ENCODE results near the gene SLC35B4.

The SLC35B4 gene, protein sequence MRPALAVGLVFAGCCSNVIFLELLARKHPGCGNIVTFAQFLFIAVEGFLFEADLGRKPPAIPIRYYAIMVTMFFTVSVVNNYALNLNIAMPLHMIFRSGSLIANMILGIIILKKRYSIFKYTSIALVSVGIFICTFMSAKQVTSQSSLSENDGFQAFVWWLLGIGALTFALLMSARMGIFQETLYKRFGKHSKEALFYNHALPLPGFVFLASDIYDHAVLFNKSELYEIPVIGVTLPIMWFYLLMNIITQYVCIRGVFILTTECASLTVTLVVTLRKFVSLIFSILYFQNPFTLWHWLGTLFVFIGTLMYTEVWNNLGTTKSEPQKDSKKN

DNA sequence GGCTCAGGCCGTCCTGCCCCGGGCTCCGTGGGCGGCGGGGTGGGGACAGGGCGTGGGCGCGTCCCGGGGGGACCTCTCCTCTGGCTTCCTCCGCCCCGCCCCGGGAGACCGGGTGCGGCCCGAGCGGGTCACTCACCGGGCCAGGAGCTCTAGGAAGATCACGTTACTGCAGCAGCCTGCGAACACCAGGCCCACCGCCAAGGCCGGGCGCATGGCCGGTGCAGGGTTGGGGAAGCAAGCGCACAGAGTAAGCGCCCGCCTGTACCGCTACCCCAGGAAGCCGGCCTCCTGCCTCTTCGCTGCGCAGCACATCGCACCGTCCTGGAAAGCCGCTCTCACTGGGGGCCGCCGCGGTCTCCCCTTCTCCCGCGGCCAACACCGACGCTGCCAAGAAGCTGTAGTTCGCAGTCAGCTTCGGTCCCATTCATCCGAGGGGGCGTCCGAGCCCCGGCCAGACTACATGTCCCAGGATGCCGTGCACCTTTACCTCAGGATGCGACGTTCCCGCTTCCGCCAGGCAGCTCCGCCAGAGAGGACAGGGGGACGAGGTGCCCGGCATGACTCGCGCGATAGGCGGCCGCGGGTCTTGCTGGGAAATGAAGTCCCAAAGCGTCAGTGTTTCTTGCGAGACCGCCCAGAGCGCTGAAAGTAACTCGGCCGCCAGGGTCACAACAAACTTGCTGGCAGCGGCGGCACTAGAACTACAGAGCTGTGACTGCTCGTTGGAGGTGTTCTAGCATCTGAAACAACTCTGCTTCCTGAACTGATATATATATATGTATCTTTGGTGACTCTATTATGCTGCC, at the start of gene SLC35B4:
Gene SLC35B4 (minus strand): TSS at position 392 of the 806 bp plus-strand sequence. CDS start 179 bp downstream, at position 213.
- peak; percentile 79 for FAIRE-seq

GRCh38 chr7:134366481-134366880, 49.8 kb upstream of the SLC35B4 start:
- FAIRE-seq: no peak

DNA sequence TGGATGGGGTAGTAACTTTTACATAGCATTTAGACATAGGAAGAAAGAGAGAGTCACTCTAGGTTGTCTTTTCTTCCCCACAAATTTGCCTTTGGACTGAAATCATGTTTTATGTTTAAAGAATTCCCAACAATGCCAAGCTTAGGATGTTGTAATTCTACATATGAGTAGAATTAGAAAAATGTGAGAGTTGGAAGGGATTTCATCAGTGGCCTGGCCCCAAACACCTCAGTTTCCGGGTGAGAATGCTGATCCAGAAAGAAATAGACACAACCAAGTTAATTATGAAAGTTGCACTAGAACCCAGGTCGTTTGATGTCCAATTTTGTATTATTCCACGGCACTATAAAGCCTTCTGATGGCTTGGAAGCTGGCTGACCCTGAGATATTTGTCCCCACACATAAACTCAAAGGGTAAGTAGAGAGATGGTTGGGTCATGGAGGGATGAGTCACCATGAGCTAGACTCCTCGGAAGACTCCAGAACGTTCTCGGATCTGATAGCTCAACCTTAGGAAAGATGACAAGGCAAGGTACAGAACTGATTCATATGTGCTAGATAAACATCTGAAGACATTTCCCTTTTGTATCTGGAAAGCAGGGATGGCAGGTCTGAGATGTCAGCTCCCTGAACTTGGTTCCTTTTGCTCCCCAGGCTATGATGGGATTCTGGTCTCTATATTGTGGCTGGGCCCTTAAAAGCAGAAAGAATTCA, 48.8 kb upstream of the SLC35B4 start:
- no peak for FAIRE-seq

DNA sequence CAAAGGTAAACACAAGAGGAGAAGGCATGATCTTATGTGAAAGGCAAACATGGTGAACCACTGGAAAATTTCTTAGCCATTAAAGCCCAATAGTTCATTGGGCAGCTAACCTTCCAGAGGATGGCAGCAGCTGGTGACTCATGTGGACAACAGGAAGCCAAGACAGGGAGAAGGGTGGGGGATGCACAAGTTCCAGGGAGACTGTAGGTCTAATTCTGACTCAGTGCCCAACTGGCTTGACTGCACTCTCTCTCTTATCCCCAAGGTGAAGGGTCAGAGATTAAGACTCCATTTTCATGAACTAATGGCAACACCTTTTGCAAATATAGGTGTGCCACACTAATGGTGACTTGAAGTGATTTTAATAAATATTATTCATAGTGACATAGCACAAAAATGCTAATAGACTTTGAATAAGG, 47.9 kb upstream of the SLC35B4 start:
- no peak for FAIRE-seq

DNA sequence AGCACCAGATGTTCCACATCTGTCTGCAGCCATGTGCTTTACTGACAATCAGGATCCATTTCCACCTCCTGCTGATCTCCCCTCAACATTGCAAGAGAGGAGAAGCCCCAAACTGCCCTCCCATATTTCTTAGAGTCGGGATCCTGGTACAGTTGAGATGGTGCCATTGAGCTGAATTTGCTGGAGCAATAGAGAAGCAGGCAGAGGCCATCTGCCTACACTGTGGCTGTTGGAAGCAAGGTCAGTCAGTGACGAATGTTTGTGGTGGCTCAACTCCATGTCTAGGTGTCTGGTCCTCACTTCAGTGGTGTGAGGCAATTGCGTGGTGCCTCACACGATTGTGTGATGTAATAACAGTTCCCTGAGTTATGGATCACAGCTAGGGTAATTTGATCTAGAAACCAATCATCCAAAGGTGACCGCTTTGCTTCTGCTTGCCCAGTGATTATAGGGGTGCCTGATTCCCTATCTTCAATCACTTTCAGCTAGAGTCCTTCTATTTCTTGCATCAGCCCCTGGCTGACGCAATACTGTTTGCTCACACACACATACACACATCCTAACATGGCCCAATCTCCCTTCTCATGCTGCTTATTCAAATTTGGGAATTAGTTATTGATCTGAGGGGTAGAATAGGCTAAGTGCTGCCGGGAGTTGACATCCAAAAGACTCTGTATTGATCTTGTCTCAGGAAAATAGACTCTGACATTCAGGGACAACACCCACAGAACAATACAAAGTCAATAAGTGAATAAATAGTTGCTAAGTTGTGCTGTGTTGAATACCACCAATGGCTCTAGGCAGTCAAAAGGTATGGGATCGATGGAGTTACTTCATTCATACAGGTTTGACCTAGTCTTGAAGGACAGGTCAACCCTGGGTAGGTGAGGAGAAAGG, 46.1 kb upstream of the SLC35B4 start:
- no peak for FAIRE-seq

DNA sequence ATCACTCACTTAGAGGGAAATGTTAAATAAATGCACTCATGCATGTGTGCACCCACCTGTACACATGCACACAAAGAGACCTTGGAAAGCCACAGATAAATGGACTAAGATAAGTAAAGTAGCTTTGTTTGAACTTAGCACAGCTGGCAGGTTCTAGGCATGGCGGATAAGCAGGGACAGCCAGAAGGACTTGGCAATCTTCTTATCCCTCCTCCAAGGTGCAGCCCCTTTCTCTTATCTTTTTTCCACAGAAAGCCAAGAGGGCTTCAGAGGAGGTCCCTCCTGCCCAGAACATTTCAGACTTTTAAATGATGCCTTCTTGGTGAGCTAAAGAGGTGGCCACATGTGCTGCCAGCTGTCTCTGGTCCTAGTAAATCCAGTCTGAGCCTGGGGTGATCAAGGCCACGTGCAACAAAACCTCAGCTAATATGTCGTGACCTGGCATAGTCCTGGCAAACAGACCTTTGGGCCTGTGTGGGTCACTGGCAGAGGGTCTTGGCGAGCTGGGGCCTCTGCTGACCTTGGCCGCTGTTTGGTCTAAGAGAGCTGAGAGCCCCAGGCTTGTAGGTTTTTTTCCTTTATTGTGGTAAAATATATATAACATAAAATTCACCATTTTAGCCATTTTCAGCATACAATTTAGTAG, 43.2 kb upstream of the SLC35B4 start:
- FAIRE-seq: no peak

DNA sequence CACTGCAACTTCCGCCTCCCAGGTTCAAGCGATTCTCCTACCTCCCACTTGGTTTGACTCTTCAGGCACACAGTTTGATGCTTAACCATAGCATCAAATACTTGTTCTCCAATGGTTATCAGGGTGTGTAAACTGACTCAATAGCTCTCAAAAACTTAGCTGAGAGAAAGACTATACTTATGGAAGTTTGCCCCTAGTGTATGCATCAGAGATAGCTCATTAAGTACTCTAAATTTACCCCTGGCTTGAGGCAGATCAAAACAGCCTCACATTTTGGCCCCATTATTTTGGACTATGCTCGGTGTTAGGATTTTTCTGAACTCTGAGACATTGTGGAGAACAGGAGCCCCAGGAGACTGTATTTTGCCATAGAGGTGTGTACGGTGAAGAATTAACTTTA, 40.8 kb upstream of the SLC35B4 start:
- FAIRE-seq: no peak

DNA sequence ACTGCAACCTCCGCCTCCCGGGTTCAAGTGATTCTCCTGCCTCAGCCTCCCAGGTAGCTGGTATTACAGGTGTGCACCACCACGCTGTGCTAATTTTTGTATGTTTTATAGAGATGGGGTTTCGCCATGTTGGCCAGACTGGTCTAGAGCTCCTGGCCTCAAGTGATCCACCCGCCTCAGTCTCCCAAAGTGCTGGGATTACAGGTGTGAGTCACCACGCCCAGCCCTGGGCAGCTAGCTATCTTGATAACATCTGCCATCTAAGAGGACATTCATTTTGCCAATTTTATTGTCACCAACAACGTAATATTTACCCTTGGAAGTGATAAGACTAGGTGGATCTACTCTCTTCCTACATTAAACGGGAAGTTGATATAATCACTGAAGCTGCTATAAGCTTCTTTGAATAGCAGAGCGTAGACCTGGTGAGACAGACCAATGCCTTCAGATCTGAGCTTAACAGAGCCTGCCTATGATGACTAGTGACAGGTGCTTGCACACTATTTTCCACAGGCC, 39.7 kb upstream of the SLC35B4 start:
- FAIRE-seq: no peak

DNA sequence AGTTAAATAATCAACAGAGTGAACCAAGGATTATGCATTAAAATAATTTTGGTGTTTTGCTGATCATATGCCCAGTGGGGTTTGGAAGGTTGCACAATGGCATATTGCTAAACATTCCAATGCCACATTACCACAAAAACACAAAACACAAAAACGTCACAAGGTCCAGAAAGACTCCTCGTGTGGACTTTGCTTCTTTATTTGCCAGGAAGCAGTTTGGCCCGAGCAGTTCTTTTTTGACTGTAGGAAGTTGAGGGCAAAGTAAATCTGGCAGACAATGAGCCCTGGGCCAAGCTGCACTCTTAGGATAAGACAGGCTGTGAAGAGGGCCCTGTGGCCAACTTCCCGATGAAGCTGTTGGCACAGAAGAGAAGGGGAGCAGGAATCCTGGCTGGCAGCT, 39.2 kb upstream of the SLC35B4 start:
- no peak for FAIRE-seq

DNA sequence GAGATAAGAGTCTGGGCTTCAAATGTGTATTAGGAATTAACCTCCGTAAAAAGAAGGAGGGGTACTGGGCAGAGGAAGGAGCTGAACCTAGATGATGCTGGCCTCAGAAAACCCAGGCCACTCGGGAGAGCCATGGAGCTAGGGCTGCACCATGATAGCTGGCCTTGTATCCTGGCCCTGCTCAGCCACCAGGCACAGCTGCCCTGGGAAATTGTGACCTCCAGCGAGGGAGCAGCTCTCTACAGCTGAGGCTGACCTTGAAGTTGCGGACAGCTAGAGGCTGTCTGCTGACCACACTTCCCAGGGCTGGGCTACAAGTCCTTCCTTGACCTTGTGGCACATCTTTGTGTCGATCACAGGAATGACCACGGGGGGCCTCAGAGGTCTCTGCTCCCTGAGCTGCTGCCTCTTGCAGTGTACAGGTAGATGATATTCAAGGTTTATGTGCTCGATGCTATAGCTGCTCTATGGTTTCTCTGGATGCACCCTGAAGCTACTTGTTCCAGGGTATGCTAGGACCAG, 38.3 kb upstream of the SLC35B4 start:
- FAIRE-seq: no peak

DNA sequence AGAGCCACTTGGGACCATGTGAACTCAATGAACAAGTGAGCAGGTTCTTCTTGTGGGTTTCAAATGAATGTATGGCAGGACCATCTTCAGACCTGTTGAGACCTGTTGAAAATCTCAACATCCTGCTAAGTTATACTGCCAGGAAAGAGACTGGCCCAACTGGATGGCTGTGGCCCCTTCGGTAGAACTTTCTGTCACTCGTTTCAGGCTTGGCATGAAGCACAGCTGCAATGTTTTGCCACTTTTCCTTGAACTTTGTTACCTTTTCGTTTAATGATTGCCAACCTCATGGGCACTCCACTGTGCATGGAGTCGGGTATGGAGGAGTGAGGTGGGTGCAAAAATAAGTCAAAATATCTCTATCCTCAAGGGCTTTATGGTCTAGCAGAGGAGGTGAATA, 36.7 kb upstream of the SLC35B4 start:
- no peak for FAIRE-seq

- FAIRE-seq: no peak
These were observed 34.7 kb upstream of the SLC35B4 start for GRCh38 chr7:134351424-134351823.

DNA sequence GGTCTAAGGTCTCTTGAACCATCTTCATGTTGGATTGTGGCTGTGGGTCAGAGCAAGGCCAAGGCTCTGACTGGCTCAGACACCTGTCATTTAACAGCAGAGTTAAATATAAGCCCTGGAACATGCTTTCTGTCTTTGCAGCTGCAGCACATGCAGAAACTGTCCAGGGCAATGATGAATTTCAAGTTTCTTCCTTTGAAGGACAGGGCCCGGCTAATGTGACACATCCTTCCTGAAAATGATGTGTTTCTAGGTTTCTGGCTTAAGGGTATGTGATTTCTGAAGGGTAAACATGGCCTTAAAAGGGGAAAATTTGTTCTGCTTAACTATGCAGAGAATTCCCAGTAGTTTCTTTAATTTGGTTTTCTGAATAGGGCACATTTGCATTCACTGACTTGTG, 34.0 kb upstream of the SLC35B4 start:
- no peak for FAIRE-seq

GRCh38 chr7:134347567-134347966, 30.8 kb upstream of the SLC35B4 start:
- no peak for FAIRE-seq

DNA sequence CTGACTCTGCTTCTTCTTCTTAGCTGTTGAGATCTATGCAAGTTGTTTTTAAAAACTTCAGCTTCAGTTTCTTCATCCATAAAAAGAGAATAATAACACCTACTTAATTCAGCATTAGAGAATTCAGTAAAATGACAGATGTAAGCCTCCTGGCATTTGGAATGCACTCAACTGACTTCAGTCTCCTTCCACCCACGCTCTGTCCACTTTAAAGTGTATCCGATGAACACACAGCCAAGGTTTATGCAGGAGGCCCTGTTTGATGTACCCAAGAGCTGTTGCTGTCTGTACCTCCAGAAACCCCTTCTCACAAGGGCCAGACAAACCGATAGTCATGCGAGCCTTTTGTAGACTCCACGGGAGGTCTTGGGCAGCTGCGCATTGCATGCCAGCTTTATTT, 27.1 kb upstream of the SLC35B4 start:
- FAIRE-seq: no peak

DNA sequence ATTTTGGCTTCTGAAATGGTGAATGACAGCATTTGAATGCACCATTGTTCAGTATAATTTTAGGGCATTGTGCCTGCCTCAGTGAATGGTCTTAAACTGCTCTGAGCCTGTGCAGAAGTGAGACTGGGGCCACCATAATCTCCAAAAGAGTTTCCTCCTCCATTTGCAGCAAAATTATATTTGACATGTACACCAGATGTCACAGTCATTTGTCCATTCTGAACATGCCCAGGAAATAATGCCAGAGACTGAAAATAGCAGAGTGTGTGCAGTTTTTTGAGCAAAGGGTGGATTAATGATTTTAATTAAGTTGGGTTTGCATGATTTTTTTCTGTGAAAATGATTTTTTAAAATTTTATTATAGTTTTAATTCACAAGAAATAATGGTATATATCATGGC, 26.4 kb upstream of the SLC35B4 start:
- no peak for FAIRE-seq

DNA sequence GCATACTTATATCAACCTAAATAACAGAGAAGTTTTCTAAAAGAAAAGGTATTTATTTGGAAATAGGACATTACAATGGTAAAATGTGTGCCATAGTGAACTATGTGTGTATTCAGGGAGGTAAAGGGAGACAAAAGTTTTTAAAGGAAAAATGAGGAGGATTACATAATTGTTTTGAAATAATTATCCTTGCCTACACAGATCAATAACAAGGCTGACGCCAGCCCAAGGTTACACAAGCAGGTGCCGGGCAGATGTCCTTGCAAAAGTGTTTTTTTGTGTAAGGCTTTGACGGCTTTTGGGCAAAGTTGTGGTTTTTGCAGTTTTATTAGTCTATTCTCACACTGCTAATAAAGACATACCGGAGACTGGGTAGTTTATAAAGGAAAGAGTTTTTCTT, 22.7 kb upstream of the SLC35B4 start:
- no peak for FAIRE-seq

GRCh38 chr7:134337980-134338379, 21.2 kb upstream of the SLC35B4 start:
- no peak for FAIRE-seq

- no peak for FAIRE-seq
These were observed 17.7 kb upstream of the SLC35B4 start for GRCh38 chr7:134334408-134334807.

GRCh38 chr7:134333943-134334342, 17.2 kb upstream of the SLC35B4 start:
- FAIRE-seq: no peak

DNA sequence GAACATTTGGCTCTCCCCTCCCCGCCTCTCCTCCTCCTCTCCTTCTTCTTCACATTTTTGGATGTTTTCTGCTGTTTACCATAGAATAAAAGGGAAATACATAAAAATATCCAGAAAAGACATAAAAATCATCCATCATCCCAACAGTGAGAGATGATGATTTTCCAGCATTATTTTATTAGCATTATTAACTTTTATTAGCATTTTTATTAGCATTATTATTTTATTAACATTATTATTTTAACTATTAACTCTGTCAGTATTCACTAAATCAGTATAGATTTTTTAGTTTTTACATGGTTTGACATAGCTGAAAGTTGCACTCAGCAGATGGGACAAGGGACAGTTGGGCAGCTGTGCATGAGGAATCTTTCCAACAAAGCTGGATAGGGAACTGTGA, 16.2 kb upstream of the SLC35B4 start:
- no peak for FAIRE-seq

DNA sequence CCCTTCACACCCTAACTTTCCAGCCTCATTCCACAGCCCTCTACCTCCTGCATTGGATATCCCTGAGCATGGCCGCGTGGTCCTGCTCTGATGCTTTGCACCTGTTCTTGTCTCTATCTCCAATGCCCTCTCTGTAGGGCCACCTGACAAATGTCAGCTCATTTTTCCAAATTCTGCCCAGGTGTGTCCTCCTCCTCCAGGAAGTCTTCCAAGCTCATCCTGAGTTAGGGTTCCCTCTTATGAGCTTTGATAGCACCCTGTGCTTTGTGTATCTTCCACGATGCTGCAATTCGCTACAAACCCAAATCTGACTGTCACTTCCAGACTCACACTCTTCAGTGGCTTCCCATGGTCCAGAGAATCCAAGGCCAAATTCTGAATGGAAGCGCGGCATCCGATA, 14.7 kb upstream of the SLC35B4 start:
- FAIRE-seq: no peak
